Mammary epithelial cell (primary cell): ENCODE measurements around the gene TMED1.

Experiments used
- CTCF ChIP-seq, 2 donors: IDR thresholded peaks in 1 of 2; conservative IDR thresholded peaks in 1 of 2; 2 replicates each; pipeline ENCODE4 v1.5.1; 2011 to 2012; ENCODE audit warnings: inconsistent platforms in 2 of 2, low read length in 2 of 2, mild to moderate bottlenecking in 2 of 2, control low read depth in 1 of 2, low read depth in 1 of 2; ENCODE audit not compliant: insufficient read depth in 1 of 2; ENCODE audit errors: extremely low read depth in 1 of 2
- EZH2 ChIP-seq: IDR thresholded peaks from 2 replicates; pipeline ENCODE4 v1.6.1; 2012; ENCODE audit warnings: low read length, inconsistent platforms, borderline replicate concordance

- TF ChIP-seq CTCF (conservative IDR thresholded peaks at IDR 0.05 in 1 of 2, IDR thresholded peaks at IDR 0.05 in 1 of 2; ENCODE audit: extremely low read depth in 1 of 2, insufficient read depth in 1 of 2, low read depth in 1 of 2, low read length in 2 of 2) = no peak
- no peak for TF ChIP-seq EZH2
Observed at GRCh38 chr19:10788146-10788545, 47.9 kb downstream of the TMED1 start.
